H1 (cell line): ENCODE results near the gene ZNF808. TPM values are rescaled to one million over a fixed set of nuclear protein-coding genes. Genes with fewer than 3 reads are reported as not detected.

Experiments
- polyA plus RNA-seq, 7 experiments: library from polyadenylated mRNA; depleted of rRNA in 3 of 7; stranded (reverse) in 5 of 7; unstranded in 2 of 7; fragments of >200 nt in 5 of 7; fragments of 200-250 nt in 2 of 7; gene quantifications; 1 replicate in 5 of 7; 2 replicates in 1 of 7; 4 replicates in 1 of 7; pipeline versions ENCODE4 v1.2.1 to v1.2.3, GENCODE V29; 2011 to 2013; ENCODE audit warnings: missing spikeins in 2 of 7, mixed read lengths in 2 of 7
- small RNA-seq: library from polyadenylated mRNA; stranded (forward); fragments of <200 nt; extraction: miRNeasy Mini kit (QIAGEN cat#:217004); gene quantifications from one replicate; pipeline ENCODE3, GENCODE V24; 2013; ENCODE audit not compliant: insufficient read depth
- total RNA-seq: library from RNA; stranded (reverse); fragmentation: NEBNext Ultra II Directional; extraction: Animal tissue kit (Norgen Biotek cat#: 25700); gene quantifications from 2 replicates; pipeline ENCODE4 v1.2.1, GENCODE V29; 2021

ZNF808 gene
- total and polyA plus RNA-seq, 2 of the 8 experiments (the other 6 are each of a cell fraction or from before 2014, with no cell fraction given), result 3.9 to 25.9 TPM

Small RNAs within 50 kb of the gene (small RNA-seq; reads per million reads assigned to genes)
- not detected for gene RPL39P34

Other genes starting within 250 kb of the ZNF808 start
- gene ZNF480, start 230.5 kb upstream of the ZNF808 start, total RNA-seq, result 27.5 and 32.9 TPM in 2 replicates
- 1.2 and 3.4 TPM in 2 replicates for gene ZNF480, start 230.5 kb upstream of the ZNF808 start, polyA plus RNA-seq (2011; rRNA removed)
- gene ZNF610, start 191.4 kb upstream of the ZNF808 start, total RNA-seq, result 4.9 and 5.4 TPM in 2 replicates
- 2.4 and 3.4 TPM in 2 replicates for gene ZNF610, start 191.4 kb upstream of the ZNF808 start, polyA plus RNA-seq (2011; rRNA removed)
- 8.4 and 11.4 TPM in 2 replicates for gene ZNF880, start 157.7 kb upstream of the ZNF808 start, total RNA-seq
- 22.7 and 25.9 TPM in 2 replicates for gene ZNF880, start 157.7 kb upstream of the ZNF808 start, polyA plus RNA-seq (2011; rRNA removed)
- gene ZNF528, start 129.8 kb upstream of the ZNF808 start, total RNA-seq, result 0.10 and 0.58 TPM in 2 replicates
- gene ZNF528, start 129.8 kb upstream of the ZNF808 start, polyA plus RNA-seq (2011; rRNA removed), result 4.0 and 4.2 TPM in 2 replicates
- not detected in 2 replicates for gene ZNF534, start 98.5 kb upstream of the ZNF808 start, total RNA-seq
- not detected in 2 replicates for gene ZNF534, start 98.5 kb upstream of the ZNF808 start, polyA plus RNA-seq (2011; rRNA removed)
- 4.2 TPM in 2 replicates for gene ZNF578, start 74.1 kb upstream of the ZNF808 start, total RNA-seq
- gene ZNF578, start 74.1 kb upstream of the ZNF808 start, polyA plus RNA-seq (2011; rRNA removed), result 0.91 and 1.6 TPM in 2 replicates
- 16.5 and 18.7 TPM in 2 replicates for gene ZNF701, start 42.6 kb downstream of the ZNF808 start, total RNA-seq
- gene ZNF701, start 42.6 kb downstream of the ZNF808 start, polyA plus RNA-seq (2011; rRNA removed), result 4.9 and 5.2 TPM in 2 replicates
- 19.4 and 19.7 TPM in 2 replicates for gene ZNF83, start 110.7 kb downstream of the ZNF808 start, total RNA-seq
- 9.8 and 13.2 TPM in 2 replicates for gene ZNF83, start 110.7 kb downstream of the ZNF808 start, polyA plus RNA-seq (2011; rRNA removed)
- 17.7 and 19.0 TPM in 2 replicates for gene ZNF611, start 207.4 kb downstream of the ZNF808 start, total RNA-seq
- gene ZNF611, start 207.4 kb downstream of the ZNF808 start, polyA plus RNA-seq (2011; rRNA removed), result 1.9 and 2.2 TPM in 2 replicates